ENCODE measurements around the gene DNMBP.

DNA sequence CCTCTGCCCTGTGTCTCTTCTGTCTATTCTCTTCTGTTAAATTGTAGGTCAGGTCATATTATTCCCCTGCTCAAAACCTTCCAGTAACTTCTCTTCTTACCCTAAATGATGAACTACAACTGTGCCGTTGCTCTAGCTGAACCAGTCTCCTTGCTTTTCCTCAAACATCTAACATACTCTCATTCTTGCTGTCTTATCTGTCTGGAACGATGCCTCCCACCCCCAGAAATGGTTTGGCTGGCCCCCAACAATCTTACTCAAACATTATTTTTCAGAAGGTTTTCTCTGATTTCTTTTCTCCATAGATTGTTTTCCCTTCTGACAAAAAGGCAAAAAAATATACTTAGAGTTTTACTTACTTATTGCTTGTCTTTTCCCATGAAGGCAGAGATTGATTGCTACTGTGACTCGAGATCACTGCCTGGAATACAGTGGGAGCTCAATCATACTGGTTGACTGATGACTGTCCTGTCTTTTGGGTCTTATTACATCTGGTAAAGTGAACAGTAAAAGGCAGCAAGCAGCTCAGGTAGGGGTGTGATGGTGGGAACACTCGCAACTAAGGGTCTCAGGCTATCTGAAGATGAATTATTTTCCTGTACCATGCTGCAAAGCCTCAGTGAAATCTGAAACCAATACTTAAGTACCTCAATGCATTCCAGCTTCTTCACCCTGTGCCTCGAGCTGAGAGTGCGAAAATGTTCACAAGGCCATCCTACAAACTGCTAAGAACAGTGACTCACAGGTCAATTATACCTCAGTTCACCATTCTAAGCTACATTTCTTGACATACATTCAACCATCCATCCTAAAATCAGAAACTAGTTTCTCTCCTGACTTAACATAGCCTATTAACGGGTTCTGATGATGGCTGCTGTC, 67.6 kb downstream of the DNMBP start:
- no peak for TF ChIP-seq POLR2AphosphoS5 (IDR thresholded peaks at IDR 0.05)
- TF ChIP-seq, protein P1, sequence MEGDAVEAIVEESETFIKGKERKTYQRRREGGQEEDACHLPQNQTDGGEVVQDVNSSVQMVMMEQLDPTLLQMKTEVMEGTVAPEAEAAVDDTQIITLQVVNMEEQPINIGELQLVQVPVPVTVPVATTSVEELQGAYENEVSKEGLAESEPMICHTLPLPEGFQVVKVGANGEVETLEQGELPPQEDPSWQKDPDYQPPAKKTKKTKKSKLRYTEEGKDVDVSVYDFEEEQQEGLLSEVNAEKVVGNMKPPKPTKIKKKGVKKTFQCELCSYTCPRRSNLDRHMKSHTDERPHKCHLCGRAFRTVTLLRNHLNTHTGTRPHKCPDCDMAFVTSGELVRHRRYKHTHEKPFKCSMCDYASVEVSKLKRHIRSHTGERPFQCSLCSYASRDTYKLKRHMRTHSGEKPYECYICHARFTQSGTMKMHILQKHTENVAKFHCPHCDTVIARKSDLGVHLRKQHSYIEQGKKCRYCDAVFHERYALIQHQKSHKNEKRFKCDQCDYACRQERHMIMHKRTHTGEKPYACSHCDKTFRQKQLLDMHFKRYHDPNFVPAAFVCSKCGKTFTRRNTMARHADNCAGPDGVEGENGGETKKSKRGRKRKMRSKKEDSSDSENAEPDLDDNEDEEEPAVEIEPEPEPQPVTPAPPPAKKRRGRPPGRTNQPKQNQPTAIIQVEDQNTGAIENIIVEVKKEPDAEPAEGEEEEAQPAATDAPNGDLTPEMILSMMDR (IDR thresholded peaks at IDR 0.05): no peak
- TF ChIP-seq POLR2A (IDR thresholded peaks at IDR 0.05): no peak

Measured in sigmoid colon (tissue), 4 donors.